Adrenal gland (tissue), 12 donors: ENCODE measurements around the gene AMPH. TPM values are rescaled to one million over a fixed set of nuclear protein-coding genes. Genes with fewer than 3 reads are reported as not detected.

Source experiments
- DNase-seq, 7 donors: peaks; one replicate each; pipeline ENCODE4 v3.0.0-alpha.2; 2019 to 2020
- H3K27ac ChIP-seq, 5 donors: fragments of 200-600 bp; sonication (generic) in 4 of 5; 1 replicate in 3 of 5; 2 replicates in 2 of 5; pipeline versions ENCODE4 v1.5.1 to v1.8.0; 2016 to 2020; ENCODE audit warnings: mild to moderate bottlenecking in 1 of 5
- H3K27me3 ChIP-seq: fragments of 200-600 bp; 2 replicates; pipeline ENCODE4 v1.8.0; 2021
- H3K36me3 ChIP-seq, 2 donors: fragments of 200-600 bp; replicated peaks in 1 of 2; 1 replicate in 1 of 2; 2 replicates in 1 of 2; pipeline versions ENCODE4 v1.5.1 to v1.8.0; 2018 to 2022
- H3K4me1 ChIP-seq, 2 donors: fragments of 200-600 bp; replicated peaks in 1 of 2; 1 replicate in 1 of 2; 2 replicates in 1 of 2; pipeline versions ENCODE4 v1.5.1 to v1.8.0; 2018 to 2021
- H3K4me3 ChIP-seq, 4 donors: fragments of 200-600 bp; sonication (generic) in 3 of 4; one replicate each; pipeline ENCODE4 v1.5.1; 2016 to 2018
- H3K9me3 ChIP-seq, 3 donors: fragments of 200-600 bp; sonication (generic) in 1 of 3; replicated peaks in 1 of 3; 1 replicate in 2 of 3; 2 replicates in 1 of 3; pipeline versions ENCODE4 v1.5.1 to v1.8.0; 2016 to 2021
- POLR2A ChIP-seq, 2 donors: fragments of 450-650 bp; IDR thresholded peaks; one replicate each; pipeline ENCODE4 v1.6.1; 2017; ENCODE audit warnings: antibody characterized with exemption in 2 of 2, mild to moderate bottlenecking in 2 of 2, moderate library complexity in 1 of 2
- WGBS, 4 donors: extraction: QIAGEN DNeasy Blood & Tissue Kit in 2 of 4; methylation state at CpG; one replicate each; pipeline versions ENCODE4 v1.1.5 to v1.1.7; 2013 to 2017; 5-methylcytosine and 5-hydroxymethylcytosine counted together
- intact Hi-C, 2 donors: fragments of 100-400 bp; cut with DNase I; formaldehyde crosslinking; loops; one replicate each; pipeline versions ENCODE4 v1.14.1 to v1.15.0; 2022 to 2023
- polyA plus RNA-seq, 3 donors: library from polyadenylated mRNA; stranded (reverse); fragments of 200-250 nt in 2 of 3; fragments of 350-450 nt in 1 of 3; fragmentation: Illumina TruSeq in 1 of 3; extraction: RNeasy Lipid Tissue Mini Kit (QIAGEN cat#74804) in 1 of 3; gene quantifications; one replicate each; pipeline ENCODE4 v1.2.3, GENCODE V29; 2013 to 2014
- total RNA-seq, 9 donors: library from RNA; depleted of rRNA in 4 of 9; stranded (reverse); fragments of >200 nt in 4 of 9; fragments of 120-200 nt in 1 of 9; fragmentation: NEBNext Ultra II Directional in 1 of 9; extraction: Animal tissue kit (Norgen Biotek cat#: 25700) in 1 of 9; gene quantifications; one replicate each; pipeline versions ENCODE4 v1.1.0 to v1.2.4, GENCODE V29; 2013 to 2023
- TF ChIP-seq, protein P1 (sequence below), 6 experiments: fragments of 450-650 bp in 4 of 6; fragments of 200-600 bp in 2 of 6; sonication (generic) in 1 of 6; IDR thresholded peaks; 1 replicate in 5 of 6; 2 replicates in 1 of 6; pipeline versions ENCODE4 v1.5.1 to v1.8.0; 2016 to 2021; ENCODE audit warnings: antibody characterized with exemption in 6 of 6, mild to moderate bottlenecking in 2 of 6, moderate library complexity in 1 of 6
- donor health status: healthy with polysubstance abuse.
- donor health status: Bipolar disorder and iron deficiency.
- donor health status: DM: yes; HTN: yes; CAD: no.
- donor health status: DM: no; HTN: no; CAD: no.
- donor health status: DM: no; HTN: no; CAD: no.
- donor health status: DM: yes; HTN: yes; CAD: no.

AMPH gene
- total and polyA plus RNA-seq, 12 donors = 0.18 to 4.4 (median 1.1) TPM; not detected in 1

DNA sequence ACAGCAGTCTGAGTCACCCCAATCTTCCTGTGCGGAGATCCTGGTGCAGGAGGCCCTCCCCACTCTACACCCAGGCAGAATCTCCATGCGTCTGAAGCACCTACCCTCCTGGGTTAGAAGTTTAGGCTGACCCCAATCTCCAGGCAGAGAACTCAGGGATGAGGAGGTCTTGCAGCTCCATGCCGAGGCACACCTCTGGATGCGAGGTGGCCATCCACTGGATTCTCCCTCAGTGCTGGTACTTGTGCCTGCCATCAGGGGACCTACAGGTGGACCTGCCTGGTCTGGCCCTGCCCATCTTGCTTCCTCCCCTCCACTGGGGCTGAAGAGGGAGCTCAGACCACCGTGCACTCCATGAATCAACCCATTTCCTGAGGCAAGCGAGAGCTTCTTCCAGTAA is 28.8 kb upstream of the AMPH start:
- Histone ChIP-seq H3K9me3 (no peaks in the 10 kb centered on the region), H3K27ac (no peak overlapping the region), H3K4me3 (no peak overlapping the region), H3K36me3 (no peaks in the 10 kb centered on the region), H3K4me1 (no peaks in the 10 kb centered on the region), H3K27me3 (no peaks in the 10 kb centered on the region)
- TF ChIP-seq, protein P1, sequence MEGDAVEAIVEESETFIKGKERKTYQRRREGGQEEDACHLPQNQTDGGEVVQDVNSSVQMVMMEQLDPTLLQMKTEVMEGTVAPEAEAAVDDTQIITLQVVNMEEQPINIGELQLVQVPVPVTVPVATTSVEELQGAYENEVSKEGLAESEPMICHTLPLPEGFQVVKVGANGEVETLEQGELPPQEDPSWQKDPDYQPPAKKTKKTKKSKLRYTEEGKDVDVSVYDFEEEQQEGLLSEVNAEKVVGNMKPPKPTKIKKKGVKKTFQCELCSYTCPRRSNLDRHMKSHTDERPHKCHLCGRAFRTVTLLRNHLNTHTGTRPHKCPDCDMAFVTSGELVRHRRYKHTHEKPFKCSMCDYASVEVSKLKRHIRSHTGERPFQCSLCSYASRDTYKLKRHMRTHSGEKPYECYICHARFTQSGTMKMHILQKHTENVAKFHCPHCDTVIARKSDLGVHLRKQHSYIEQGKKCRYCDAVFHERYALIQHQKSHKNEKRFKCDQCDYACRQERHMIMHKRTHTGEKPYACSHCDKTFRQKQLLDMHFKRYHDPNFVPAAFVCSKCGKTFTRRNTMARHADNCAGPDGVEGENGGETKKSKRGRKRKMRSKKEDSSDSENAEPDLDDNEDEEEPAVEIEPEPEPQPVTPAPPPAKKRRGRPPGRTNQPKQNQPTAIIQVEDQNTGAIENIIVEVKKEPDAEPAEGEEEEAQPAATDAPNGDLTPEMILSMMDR (IDR thresholded peaks at IDR 0.05) = no peak
- TF ChIP-seq POLR2A (IDR thresholded peaks at IDR 0.05) = no peak
- intact Hi-C loops = loop anchor here in 1 of 2 donors (5.0 kb wide), 1 partner anchor 263 kb away; no protein-coding TSS in a partner anchor
- no peak for DNase-seq
- WGBS, 4 donors = 80 to 89% (median 86%) methylated on average over 1 to 6 of the region's 6 CpGs

DNA sequence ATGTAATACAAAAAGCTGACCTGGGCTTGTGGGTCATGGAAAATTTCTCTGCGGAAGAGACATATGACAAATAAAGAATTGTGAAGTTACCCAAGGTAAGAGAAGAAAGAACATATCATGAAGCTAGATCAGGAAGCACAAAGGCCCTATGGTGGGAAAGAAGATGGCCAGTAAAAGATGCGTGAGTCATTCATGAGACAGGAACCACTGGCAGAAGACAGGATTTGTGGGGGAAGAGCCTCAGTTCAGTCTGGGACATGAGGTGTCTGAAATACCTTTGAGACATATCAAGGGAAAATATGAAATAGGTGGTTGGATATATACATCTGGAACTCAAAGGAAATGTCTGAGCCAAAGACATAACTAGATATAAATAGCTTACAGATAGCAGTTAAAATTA is 27.7 kb upstream of the AMPH start:
- no peaks in the 10 kb centered on the region for H3K4me1 ChIP-seq
- no peaks in the 10 kb centered on the region for H3K9me3 ChIP-seq
- WGBS, 4 donors = 80 to 88% (median 84%) methylated on average over 2 of the region's 2 CpGs
- no peak overlapping the region for H3K27ac ChIP-seq
- no peaks in the 10 kb centered on the region for H3K36me3 ChIP-seq
- H3K27me3 ChIP-seq = no peaks in the 10 kb centered on the region
- TF ChIP-seq, protein P1 (IDR thresholded peaks at IDR 0.05) = no peak
- no peak for TF ChIP-seq POLR2A (IDR thresholded peaks at IDR 0.05)
- no peak for DNase-seq
- H3K4me3 ChIP-seq = no peak overlapping the region
- intact Hi-C loops = loop anchor here in 1 of 2 donors (5.0 kb wide), 1 partner anchor 262 kb away; no protein-coding TSS in a partner anchor

DNA sequence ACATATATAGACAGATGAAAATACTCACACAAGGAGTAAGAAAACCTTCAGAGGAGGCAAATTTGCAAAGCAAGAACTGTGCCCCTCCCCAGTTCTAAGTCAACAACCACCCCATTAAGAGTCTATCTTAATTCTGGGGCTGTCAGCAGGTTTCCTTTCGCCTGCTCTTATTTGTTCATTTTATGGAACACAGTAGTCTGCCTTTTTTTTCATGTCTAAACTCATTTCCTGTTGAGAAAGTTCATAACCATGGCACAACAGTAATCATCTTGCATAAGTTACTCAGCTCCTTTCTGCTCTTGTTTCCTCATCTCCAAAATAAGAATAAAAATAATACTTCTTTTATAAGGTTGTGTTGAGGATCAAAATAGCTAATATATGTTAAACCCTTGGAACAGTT is 25.8 kb upstream of the AMPH start:
- intact Hi-C loops = loop anchor here in 1 of 2 donors (5.0 kb wide), 1 partner anchor 260 kb away; no protein-coding TSS in a partner anchor
- DNase-seq = no peak

DNA sequence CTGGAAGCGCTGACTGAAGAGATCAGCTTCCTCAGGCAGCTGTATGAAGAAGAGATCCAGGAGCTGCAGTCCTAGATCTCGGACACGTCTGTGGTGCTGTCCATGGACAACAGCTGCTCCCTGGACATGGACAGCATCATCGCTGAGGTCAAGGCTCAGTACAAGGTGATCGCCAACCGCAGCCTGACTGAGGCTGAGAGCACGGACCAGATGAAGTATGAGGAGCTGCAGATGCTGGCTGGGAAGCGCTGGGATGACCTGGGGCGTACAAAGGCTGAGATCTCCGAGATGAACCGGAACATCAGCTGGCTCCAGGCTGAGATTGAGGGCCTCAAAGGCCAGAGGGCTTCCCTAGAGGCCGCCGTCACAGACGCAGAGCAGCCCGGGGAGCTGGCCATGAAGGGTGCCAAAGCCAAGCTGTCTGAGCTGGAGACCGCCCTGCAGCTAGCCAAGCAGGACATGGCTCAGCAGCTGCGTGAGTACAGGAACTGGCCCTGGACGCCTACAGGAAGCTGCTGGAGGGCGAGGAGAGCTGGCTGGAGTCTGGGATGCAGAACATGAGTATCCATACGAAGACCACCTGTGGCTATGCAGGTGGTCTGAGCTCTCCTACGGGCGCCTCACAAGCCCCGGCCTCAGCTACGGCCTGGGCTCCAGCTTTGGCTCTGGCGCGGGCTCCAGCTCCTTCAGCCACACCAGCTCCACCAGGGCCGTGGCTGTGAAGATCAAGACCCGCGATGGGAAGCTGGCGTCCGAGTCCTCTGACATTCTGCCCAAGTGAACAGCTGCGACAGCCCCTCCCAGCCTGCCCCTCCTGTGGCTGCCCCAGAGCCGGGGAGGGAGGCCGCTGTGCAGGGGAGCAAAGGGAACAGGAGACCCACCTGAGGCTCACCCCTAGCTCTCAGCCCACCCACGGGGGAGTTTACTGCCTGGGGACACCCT is 24.9 kb upstream of the AMPH start:
- H3K27me3 ChIP-seq = no peaks in the 10 kb centered on the region
- no peak overlapping the region for H3K27ac ChIP-seq
- H3K36me3 ChIP-seq = no peaks in the 10 kb centered on the region
- intact Hi-C loops = loop anchor here in 1 of 2 donors (5.0 kb wide), 1 partner anchor 259 kb away; no protein-coding TSS in a partner anchor
- no peak for DNase-seq
- H3K4me3 ChIP-seq = no peak overlapping the region
- WGBS, 4 donors = 80 to 90% (median 86%) methylated on average over 19 to 35 of the region's 35 CpGs
- no peaks in the 10 kb centered on the region for H3K9me3 ChIP-seq
- TF ChIP-seq, protein P1 (IDR thresholded peaks at IDR 0.05) = no peak
- TF ChIP-seq POLR2A (IDR thresholded peaks at IDR 0.05) = no peak
- H3K4me1 ChIP-seq = no peaks in the 10 kb centered on the region

More for the DNA sequence above, 25.8 kb upstream of the AMPH start:
- WGBS, 4 donors = 54 to 64% (median 56%) methylated on average over 1 of the region's 1 CpG
- TF ChIP-seq, protein P1 (IDR thresholded peaks at IDR 0.05) = no peak
- TF ChIP-seq POLR2A (IDR thresholded peaks at IDR 0.05) = no peak
- Histone ChIP-seq H3K36me3 (no peaks in the 10 kb centered on the region), H3K27me3 (no peaks in the 10 kb centered on the region), H3K9me3 (no peaks in the 10 kb centered on the region), H3K4me1 (no peaks in the 10 kb centered on the region), H3K27ac (no peak overlapping the region), H3K4me3 (no peak overlapping the region)
